HEK293T (cell line): ENCODE measurements around the gene SPDEF.

Experiments
- CTCF ChIA-PET: fragments of 350-600 bp; formaldehyde crosslinking; extraction: SDS; loops from one replicate; lab custom pipeline; 2021; ENCODE audit warnings: antibody characterized with exemption, inconsistent platforms; lab: Yijun Ruan, JAX
- POLR2A ChIA-PET: fragments of 350-600 bp; formaldehyde crosslinking; extraction: SDS; loops from one replicate; lab custom pipeline; 2020; ENCODE audit warnings: antibody characterized with exemption, inconsistent platforms; lab: Yijun Ruan, JAX
- DNase-seq: peaks from one replicate; pipeline ENCODE4 v3.0.0; 2012; ENCODE audit warnings: mixed read lengths; ENCODE audit errors: extremely low spot score
- ARNT ChIP-seq: fragments of 450-650 bp; IDR thresholded peaks from 2 replicates; pipeline ENCODE4 v1.6.1; 2017; ENCODE audit warnings: mild to moderate bottlenecking
- BHLHE40 ChIP-seq: fragments of 450-650 bp; IDR thresholded peaks from 2 replicates; pipeline ENCODE4 v1.6.1; 2016; ENCODE audit warnings: mild to moderate bottlenecking, moderate library complexity, borderline replicate concordance
- CTBP1 ChIP-seq: fragments of 450-650 bp; IDR thresholded peaks from 2 replicates; pipeline ENCODE4 v1.6.1; 2016; ENCODE audit warnings: borderline replicate concordance
- ELF4 ChIP-seq: fragments of 450-650 bp; IDR thresholded peaks from 2 replicates; pipeline ENCODE4 v1.6.1; 2017; ENCODE audit warnings: antibody characterized with exemption
- FOXA1 ChIP-seq: fragments of 450-650 bp; IDR thresholded peaks from 2 replicates; pipeline ENCODE4 v1.6.1; 2016; ENCODE audit warnings: mild to moderate bottlenecking
- FOXK2 ChIP-seq: fragments of 450-650 bp; IDR thresholded peaks from 2 replicates; pipeline ENCODE4 v1.6.1; 2016; ENCODE audit warnings: mild to moderate bottlenecking
- FOXM1 ChIP-seq: fragments of 450-650 bp; IDR thresholded peaks from 2 replicates; pipeline ENCODE4 v1.6.1; 2017; ENCODE audit warnings: mild to moderate bottlenecking, borderline replicate concordance
- HDGF ChIP-seq: fragments of 450-650 bp; IDR thresholded peaks from 2 replicates; pipeline ENCODE4 v1.6.1; 2017; ENCODE audit warnings: antibody characterized with exemption, borderline replicate concordance
- L3MBTL2 ChIP-seq: fragments of 450-650 bp; conservative IDR thresholded peaks from 2 replicates; pipeline ENCODE4 v1.6.1; 2016; ENCODE audit warnings: mild to moderate bottlenecking
- LEF1 ChIP-seq: fragments of 450-650 bp; IDR thresholded peaks from 2 replicates; pipeline ENCODE4 v1.6.1; 2017; ENCODE audit warnings: mild to moderate bottlenecking, borderline replicate concordance
- NFRKB ChIP-seq: fragments of 450-650 bp; IDR thresholded peaks from 2 replicates; pipeline ENCODE4 v1.6.1; 2016; ENCODE audit warnings: mild to moderate bottlenecking, moderate library complexity
- PKNOX1 ChIP-seq: fragments of 450-650 bp; IDR thresholded peaks from 2 replicates; pipeline ENCODE4 v1.6.1; 2016
- SP1 ChIP-seq: fragments of 450-650 bp; IDR thresholded peaks from 2 replicates; pipeline ENCODE4 v1.6.1; 2017
- SUZ12 ChIP-seq: fragments of 450-650 bp; IDR thresholded peaks from 2 replicates; pipeline ENCODE4 v1.6.1; 2016; ENCODE audit warnings: mild to moderate bottlenecking
- TARDBP ChIP-seq: fragments of 450-650 bp; IDR thresholded peaks from 2 replicates; pipeline ENCODE4 v1.6.1; 2016
- ZNF384 ChIP-seq: fragments of 450-650 bp; IDR thresholded peaks from 2 replicates; pipeline ENCODE4 v1.6.1; 2016

SPDEF gene

GRCh38 chr6:34508425-34508824 lies 47.7 kb downstream of the SPDEF start:
- TF ChIP-seq L3MBTL2 (no peak), ZNF384 (no peak), SUZ12 (no peak), TARDBP (no peak), PKNOX1 (no peak), FOXK2 (no peak), CTBP1 (no peak), BHLHE40 (no peak), FOXA1 (no peak), LEF1 (no peak), NFRKB (no peak)
- CTCF ChIA-PET, result no interaction called here

GRCh38 chr6:34506718-34507117 lies 49.4 kb downstream of the SPDEF start:
- DNase-seq, result no peak
- POLR2A ChIA-PET, result no interaction called here
- TF ChIP-seq TARDBP (no peak), FOXA1 (no peak)
- CTCF ChIA-PET, result no interaction called here

More at GRCh38 chr6:34508425-34508824, 47.7 kb downstream of the SPDEF start:
- DNase-seq, result no peak
- POLR2A ChIA-PET, result no interaction called here

GRCh38 chr6:34497411-34497810 lies 58.7 kb downstream of the SPDEF start:
- ChIA-PET POLR2A (no interaction called here), CTCF (no interaction called here)
- no peak for DNase-seq
- TF ChIP-seq TARDBP, result no peak
- no peak for TF ChIP-seq FOXA1
- no peak for TF ChIP-seq L3MBTL2
- TF ChIP-seq CTBP1, result no peak
- no peak for TF ChIP-seq FOXK2
- TF ChIP-seq HDGF, result no peak
- TF ChIP-seq BHLHE40, result no peak
- no peak for TF ChIP-seq ELF4
- TF ChIP-seq ARNT, result no peak

GRCh38 chr6:34496103-34496685 lies 59.9 kb downstream of the SPDEF start:
- CTCF ChIA-PET, result no interaction called here
- TF ChIP-seq SP1 (no peak), BHLHE40 (no peak), NFRKB (no peak), FOXM1 (no peak), HDGF (no peak), TARDBP (no peak), FOXK2 (no peak), ZNF384 (no peak), LEF1 (no peak), ELF4 (no peak), FOXA1 (no peak)
- POLR2A ChIA-PET, result no interaction called here
- DNase-seq, result no peak

GRCh38 chr6:34494973-34495372 lies 61.2 kb downstream of the SPDEF start:
- CTCF ChIA-PET, result no interaction called here
- POLR2A ChIA-PET, result no interaction called here
- no peak for DNase-seq
- TF ChIP-seq LEF1 (no peak), NFRKB (no peak), L3MBTL2 (no peak), HDGF (no peak), CTBP1 (no peak), ARNT (no peak), FOXA1 (no peak), SUZ12 (no peak)

- TF ChIP-seq LEF1 (no peak), BHLHE40 (no peak), HDGF (no peak), FOXA1 (no peak), ARNT (no peak), FOXM1 (no peak), L3MBTL2 (no peak), ELF4 (no peak), PKNOX1 (no peak), TARDBP (no peak), SUZ12 (no peak), FOXK2 (no peak), NFRKB (no peak), ZNF384 (no peak), CTBP1 (no peak), SP1 (no peak)
- CTCF ChIA-PET, result no interaction called here
- DNase-seq, result no peak
- POLR2A ChIA-PET, result no interaction called here
Measured at GRCh38 chr6:34493344-34493743, 62.8 kb downstream of the SPDEF start.

GRCh38 chr6:34491091-34491430 lies 65.1 kb downstream of the SPDEF start:
- CTCF ChIA-PET, result interaction anchor here (0.6 kb wide), 1 partner anchor 91 kb away, joined by 3 read pairs; no protein-coding TSS in a partner anchor
- POLR2A ChIA-PET, result no interaction called here
- no peak for TF ChIP-seq NFRKB
- no peak for TF ChIP-seq FOXM1
- no peak for TF ChIP-seq L3MBTL2
- no peak for TF ChIP-seq ELF4
- no peak for TF ChIP-seq FOXA1
- no peak for TF ChIP-seq PKNOX1
- no peak for TF ChIP-seq FOXK2
- TF ChIP-seq LEF1, result no peak
- no peak for TF ChIP-seq CTBP1
- TF ChIP-seq BHLHE40, result no peak
- no peak for TF ChIP-seq ARNT
- no peak for TF ChIP-seq ZNF384
- TF ChIP-seq HDGF, result no peak
- no peak for DNase-seq
